Fibroblast of skin of left biceps (primary cell): ENCODE results near the gene CST3.
"Not testable (repeated sequence)": the region's sequence is repeated elsewhere in the genome, so short reads cannot be mapped to it uniquely, and the experiment has no call there.

Experiments
- DNase-seq, 2 experiments: peaks; one replicate each; pipeline ENCODE4 v3.0.0-alpha.2; 2013; ENCODE audit warnings: low read depth in 2 of 2

CST3 gene

GRCh38 chr20:23662276-23662870, 24.6 kb upstream of the CST3 start:
- DNase-seq = no peak

GRCh38 chr20:23661002-23661429, 23.3 kb upstream of the CST3 start:
- no peak for DNase-seq

GRCh38 chr20:23659989-23660837, 22.5 kb upstream of the CST3 start:
- peak in 1 of 2 experiments; percentile 6 for DNase-seq

- not testable (repeated sequence) for DNase-seq
These were observed 21.8 kb upstream of the CST3 start for GRCh38 chr20:23659610-23659988.

- DNase-seq = no peak
These were observed 21.3 kb upstream of the CST3 start for GRCh38 chr20:23658989-23659609.

- no peak for DNase-seq
These were observed 20.6 kb upstream of the CST3 start for GRCh38 chr20:23658336-23658735.

GRCh38 chr20:23657202-23657601, 19.4 kb upstream of the CST3 start:
- no peak for DNase-seq

GRCh38 chr20:23656372-23656771, 18.6 kb upstream of the CST3 start:
- DNase-seq = no peak

GRCh38 chr20:23655491-23656211, 17.9 kb upstream of the CST3 start:
- DNase-seq = no peak

- DNase-seq = no peak
These were observed 17.0 kb upstream of the CST3 start for GRCh38 chr20:23654717-23655116.

- no peak for DNase-seq
These were observed 16.2 kb upstream of the CST3 start for GRCh38 chr20:23654000-23654399.

- DNase-seq = no peak
These were observed 15.7 kb upstream of the CST3 start for GRCh38 chr20:23653400-23653938.

- DNase-seq = no peak
These were observed 15.2 kb upstream of the CST3 start for GRCh38 chr20:23652926-23653325.

GRCh38 chr20:23652371-23652770, 14.6 kb upstream of the CST3 start:
- no peak for DNase-seq

- no peak for DNase-seq
These were observed 13.4 kb upstream of the CST3 start for GRCh38 chr20:23651117-23651516.

GRCh38 chr20:23649830-23650417, 12.2 kb upstream of the CST3 start:
- no peak for DNase-seq

GRCh38 chr20:23649242-23649641, 11.5 kb upstream of the CST3 start:
- no peak for DNase-seq

- DNase-seq = no peak
These were observed 9.6 kb upstream of the CST3 start for GRCh38 chr20:23647346-23647745.

GRCh38 chr20:23646106-23646873, 8.5 kb upstream of the CST3 start:
- no peak for DNase-seq

- no peak for DNase-seq
These were observed 7.8 kb upstream of the CST3 start for GRCh38 chr20:23645575-23645974.

- DNase-seq = no peak
These were observed 6.4 kb upstream of the CST3 start for GRCh38 chr20:23644164-23644563.
